HepG2 (cell line): ENCODE data around the gene GNAI2. TPM values are rescaled to one million over a fixed set of nuclear protein-coding genes. Genes with fewer than 3 reads are reported as not detected.

ENCODE experiments used
- CENPBD1 ChIP-seq: sonication (generic); formaldehyde crosslinking; IDR thresholded peaks from 2 replicates; pipeline ENCODE4 v1.8.0; 2022; ENCODE audit warnings: missing genetic modification reagents, low read depth, mild to moderate bottlenecking, borderline replicate concordance
- DPF2 ChIP-seq: sonication (generic); formaldehyde crosslinking; IDR thresholded peaks from 2 replicates; pipeline ENCODE4 v1.4.0; 2020; ENCODE audit warnings: mild to moderate bottlenecking, low read depth, missing genetic modification reagents, borderline replicate concordance
- FOXA3 ChIP-seq: IDR thresholded peaks from 2 replicates; pipeline ENCODE4 v1.6.1; 2016; ENCODE audit warnings: missing genetic modification reagents, missing compliant biosample characterization
- FOXC1 ChIP-seq: sonication (generic); formaldehyde crosslinking; IDR thresholded peaks from 2 replicates; pipeline ENCODE4 v1.8.0; 2022; ENCODE audit warnings: mild to moderate bottlenecking, missing genetic modification reagents, borderline replicate concordance
- GPN1 ChIP-seq: sonication (generic); formaldehyde crosslinking; IDR thresholded peaks from 2 replicates; pipeline ENCODE4 v1.5.1; 2020; ENCODE audit warnings: missing genetic modification reagents, borderline replicate concordance
- KDM5A ChIP-seq: fragments of 200-600 bp; sonication (generic); IDR thresholded peaks from 2 replicates; pipeline ENCODE4 v1.7.0; 2018; ENCODE audit warnings: antibody characterized with exemption, mild to moderate bottlenecking, low read length, borderline replicate concordance
- MED8 ChIP-seq: sonication (generic); formaldehyde crosslinking; IDR thresholded peaks from 2 replicates; pipeline ENCODE4 v1.8.1; 2023; ENCODE audit warnings: mild to moderate bottlenecking, missing genetic modification reagents; ENCODE audit not compliant: insufficient replicate concordance
- NR2F2 ChIP-seq: IDR thresholded peaks from 2 replicates; pipeline ENCODE4 v1.6.1; 2012; ENCODE audit warnings: low read depth, inconsistent platforms, borderline replicate concordance
- PCBP2 ChIP-seq: fragments of 200-400 bp; formaldehyde crosslinking; optimal IDR thresholded peaks from 2 replicates; pipeline ENCODE3; 2018; ENCODE audit warnings: low read length, low read depth; ENCODE audit not compliant: poor library complexity, severe bottlenecking
- POLR2AphosphoS5 ChIP-seq: IDR thresholded peaks from 2 replicates; pipeline ENCODE4 v1.6.1; 2012; ENCODE audit warnings: low read depth, low read length
- PTBP1 ChIP-seq: fragments of 200-400 bp; formaldehyde crosslinking; IDR thresholded peaks from 2 replicates; pipeline ENCODE4 v1.6.1; 2018; ENCODE audit warnings: low read length, low read depth; ENCODE audit not compliant: poor library complexity, severe bottlenecking
- ZBTB1 ChIP-seq: sonication (generic); formaldehyde crosslinking; IDR thresholded peaks from 2 replicates; pipeline ENCODE4 v1.4.0; 2020; ENCODE audit warnings: missing genetic modification reagents, borderline replicate concordance
- ZBTB42 ChIP-seq: sonication (generic); formaldehyde crosslinking; IDR thresholded peaks from 2 replicates; pipeline ENCODE4 v1.5.0; 2020; ENCODE audit warnings: mild to moderate bottlenecking, missing genetic modification reagents
- ZFP37 ChIP-seq: sonication (generic); formaldehyde crosslinking; IDR thresholded peaks from 2 replicates; pipeline ENCODE4 v1.4.0; 2020; ENCODE audit warnings: missing genetic modification reagents, borderline replicate concordance
- ZNF256 ChIP-seq: sonication (generic); formaldehyde crosslinking; conservative IDR thresholded peaks from 2 replicates; pipeline ENCODE4 v1.4.0; 2020; ENCODE audit warnings: missing genetic modification reagents
- ZNF335 ChIP-seq: sonication (generic); formaldehyde crosslinking; IDR thresholded peaks from 2 replicates; pipeline ENCODE4 v1.4.0; 2020; ENCODE audit warnings: missing genetic modification reagents
- ZNF713 ChIP-seq: sonication (generic); formaldehyde crosslinking; IDR thresholded peaks from 2 replicates; pipeline ENCODE4 v1.4.0; 2020; ENCODE audit warnings: mild to moderate bottlenecking, missing genetic modification reagents
- ZNF75D ChIP-seq: sonication (generic); formaldehyde crosslinking; IDR thresholded peaks from 2 replicates; pipeline ENCODE4 v1.8.1; 2023; ENCODE audit warnings: missing genetic modification reagents, mild to moderate bottlenecking, borderline replicate concordance
- ZNF776 ChIP-seq: sonication (generic); formaldehyde crosslinking; IDR thresholded peaks from 2 replicates; pipeline ENCODE4 v1.4.0; 2020; ENCODE audit warnings: mild to moderate bottlenecking, missing genetic modification reagents
- polyA plus RNA-seq, 8 experiments: library from polyadenylated mRNA; depleted of rRNA in 3 of 8; stranded (reverse) in 7 of 8; unstranded in 1 of 8; fragments of >200 nt; fragmentation: Illumina TruSeq in 4 of 8; extraction: Trizol in 4 of 8; gene quantifications; 2 replicates each; pipeline versions ENCODE4 v1.2.1 to v1.2.3, GENCODE V29; 2011 to 2016; ENCODE audit warnings: low read depth in 4 of 8, missing spikeins in 1 of 8, mixed read lengths in 1 of 8; ENCODE audit not compliant: insufficient read depth in 1 of 8
- total RNA-seq, 5 experiments: library from RNA; depleted of rRNA; stranded (reverse); fragments of >200 nt; fragmentation: Illumina TruSeq; extraction: Trizol; gene quantifications; 2 replicates each; pipeline ENCODE4 v1.2.3, GENCODE V29; 2016; ENCODE audit warnings: low read depth in 1 of 5
- TF ChIP-seq, protein P1 (sequence below): sonication (generic); formaldehyde crosslinking; IDR thresholded peaks from 2 replicates; pipeline ENCODE4 v1.5.1; 2020; ENCODE audit warnings: mild to moderate bottlenecking, missing genetic modification reagents, moderate library complexity
- TF ChIP-seq, protein P2 (sequence below): IDR thresholded peaks from 2 replicates; pipeline ENCODE4 v1.6.1; 2016; ENCODE audit warnings: missing compliant biosample characterization, missing genetic modification reagents, borderline replicate concordance
- TF ChIP-seq, protein P3 (sequence below): sonication (generic); formaldehyde crosslinking; IDR thresholded peaks from 2 replicates; pipeline ENCODE4 v1.8.1; 2022; ENCODE audit warnings: mild to moderate bottlenecking, missing genetic modification reagents

The GNAI2 gene
- total and polyA plus RNA-seq, 2 of the 13 experiments (the other 11 are each of a cell fraction or from before 2014, with no cell fraction given), result 51.1 to 66.2 TPM

GRCh38 chr3:50272911-50273688, 37.1 kb downstream of the GNAI2 start (continued):
- TF ChIP-seq, protein P1, sequence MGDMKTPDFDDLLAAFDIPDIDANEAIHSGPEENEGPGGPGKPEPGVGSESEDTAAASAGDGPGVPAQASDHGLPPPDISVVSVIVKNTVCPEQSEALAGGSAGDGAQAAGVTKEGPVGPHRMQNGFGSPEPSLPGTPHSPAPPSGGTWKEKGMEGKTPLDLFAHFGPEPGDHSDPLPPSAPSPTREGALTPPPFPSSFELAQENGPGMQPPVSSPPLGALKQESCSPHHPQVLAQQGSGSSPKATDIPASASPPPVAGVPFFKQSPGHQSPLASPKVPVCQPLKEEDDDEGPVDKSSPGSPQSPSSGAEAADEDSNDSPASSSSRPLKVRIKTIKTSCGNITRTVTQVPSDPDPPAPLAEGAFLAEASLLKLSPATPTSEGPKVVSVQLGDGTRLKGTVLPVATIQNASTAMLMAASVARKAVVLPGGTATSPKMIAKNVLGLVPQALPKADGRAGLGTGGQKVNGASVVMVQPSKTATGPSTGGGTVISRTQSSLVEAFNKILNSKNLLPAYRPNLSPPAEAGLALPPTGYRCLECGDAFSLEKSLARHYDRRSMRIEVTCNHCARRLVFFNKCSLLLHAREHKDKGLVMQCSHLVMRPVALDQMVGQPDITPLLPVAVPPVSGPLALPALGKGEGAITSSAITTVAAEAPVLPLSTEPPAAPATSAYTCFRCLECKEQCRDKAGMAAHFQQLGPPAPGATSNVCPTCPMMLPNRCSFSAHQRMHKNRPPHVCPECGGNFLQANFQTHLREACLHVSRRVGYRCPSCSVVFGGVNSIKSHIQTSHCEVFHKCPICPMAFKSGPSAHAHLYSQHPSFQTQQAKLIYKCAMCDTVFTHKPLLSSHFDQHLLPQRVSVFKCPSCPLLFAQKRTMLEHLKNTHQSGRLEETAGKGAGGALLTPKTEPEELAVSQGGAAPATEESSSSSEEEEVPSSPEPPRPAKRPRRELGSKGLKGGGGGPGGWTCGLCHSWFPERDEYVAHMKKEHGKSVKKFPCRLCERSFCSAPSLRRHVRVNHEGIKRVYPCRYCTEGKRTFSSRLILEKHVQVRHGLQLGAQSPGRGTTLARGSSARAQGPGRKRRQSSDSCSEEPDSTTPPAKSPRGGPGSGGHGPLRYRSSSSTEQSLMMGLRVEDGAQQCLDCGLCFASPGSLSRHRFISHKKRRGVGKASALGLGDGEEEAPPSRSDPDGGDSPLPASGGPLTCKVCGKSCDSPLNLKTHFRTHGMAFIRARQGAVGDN (CRISPR knock-in tag), result peak; percentile 90
- no peak for TF ChIP-seq CENPBD1 (CRISPR knock-in tag)
- TF ChIP-seq NR2F2, result no peak
- peak; percentile 82; the same call in 1 of the 2 replicates for TF ChIP-seq ZNF713 (CRISPR knock-in tag)
- TF ChIP-seq FOXA3 (CRISPR knock-in tag), result peak; percentile 28; the same call in 1 of the 2 replicates
- TF ChIP-seq ZNF776 (CRISPR knock-in tag), result peak; percentile 28; the same call in 1 of the 2 replicates
- no peak for TF ChIP-seq ZNF256 (CRISPR knock-in tag)
- TF ChIP-seq, protein P2, sequence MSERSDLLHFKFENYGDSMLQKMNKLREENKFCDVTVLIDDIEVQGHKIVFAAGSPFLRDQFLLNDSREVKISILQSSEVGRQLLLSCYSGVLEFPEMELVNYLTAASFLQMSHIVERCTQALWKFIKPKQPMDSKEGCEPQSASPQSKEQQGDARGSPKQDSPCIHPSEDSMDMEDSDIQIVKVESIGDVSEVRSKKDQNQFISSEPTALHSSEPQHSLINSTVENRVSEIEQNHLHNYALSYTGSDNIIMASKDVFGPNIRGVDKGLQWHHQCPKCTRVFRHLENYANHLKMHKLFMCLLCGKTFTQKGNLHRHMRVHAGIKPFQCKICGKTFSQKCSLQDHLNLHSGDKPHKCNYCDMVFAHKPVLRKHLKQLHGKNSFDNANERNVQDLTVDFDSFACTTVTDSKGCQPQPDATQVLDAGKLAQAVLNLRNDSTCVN (CRISPR knock-in tag), result 0 out of 2 replicates have a peak, but pooled peaks have one; percentile 14
- TF ChIP-seq ZFP37, result no peak
- TF ChIP-seq PCBP2, result no peak
- TF ChIP-seq GPN1 (CRISPR knock-in tag), result no peak; the same call in 1 of the 2 replicates
- TF ChIP-seq ZNF335 (CRISPR knock-in tag), result 0 out of 2 replicates have a peak, but pooled peaks have one; percentile 41
- 0 out of 2 replicates have a peak, but pooled peaks have one; percentile 53 for TF ChIP-seq KDM5A
- no peak for TF ChIP-seq DPF2 (CRISPR knock-in tag)
- TF ChIP-seq PTBP1, result peak; percentile 19
- no peak for TF ChIP-seq ZBTB1 (CRISPR knock-in tag)
- TF ChIP-seq ZNF75D (CRISPR knock-in tag), result no peak
- TF ChIP-seq POLR2AphosphoS5, result 0 out of 2 replicates have a peak, but pooled peaks have one; percentile 37
- peak; percentile 46; the same call in 1 of the 2 replicates for TF ChIP-seq FOXC1 (CRISPR knock-in tag)
- TF ChIP-seq, protein P3, sequence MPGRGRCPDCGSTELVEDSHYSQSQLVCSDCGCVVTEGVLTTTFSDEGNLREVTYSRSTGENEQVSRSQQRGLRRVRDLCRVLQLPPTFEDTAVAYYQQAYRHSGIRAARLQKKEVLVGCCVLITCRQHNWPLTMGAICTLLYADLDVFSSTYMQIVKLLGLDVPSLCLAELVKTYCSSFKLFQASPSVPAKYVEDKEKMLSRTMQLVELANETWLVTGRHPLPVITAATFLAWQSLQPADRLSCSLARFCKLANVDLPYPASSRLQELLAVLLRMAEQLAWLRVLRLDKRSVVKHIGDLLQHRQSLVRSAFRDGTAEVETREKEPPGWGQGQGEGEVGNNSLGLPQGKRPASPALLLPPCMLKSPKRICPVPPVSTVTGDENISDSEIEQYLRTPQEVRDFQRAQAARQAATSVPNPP (CRISPR knock-in tag), result no peak
- no peak for TF ChIP-seq MED8 (CRISPR knock-in tag)
- no peak for TF ChIP-seq ZBTB42 (CRISPR knock-in tag)
